Liver (tissue), 9 donors: ENCODE results near the gene DENND1C. TPM values are rescaled to one million over a fixed set of nuclear protein-coding genes. Genes with fewer than 3 reads are reported as not detected.

Experiments
- DNase-seq: peaks from one replicate; pipeline ENCODE4 v3.0.0-alpha.2; 2017; ENCODE audit warnings: low spot score
- H3K27ac ChIP-seq, 2 donors: one replicate each; pipeline ENCODE4 v1.7.0; 2013; ENCODE audit warnings: inconsistent platforms in 2 of 2, low read length in 2 of 2, control low read depth in 1 of 2, low read depth in 1 of 2, mild to moderate bottlenecking in 1 of 2
- H3K27me3 ChIP-seq, 4 donors: one replicate each; pipeline versions ENCODE4 v1.6.1 to v1.7.0; 2013; ENCODE audit warnings: low read length in 3 of 4, inconsistent platforms in 1 of 4, mild to moderate bottlenecking in 1 of 4, moderate library complexity in 1 of 4; ENCODE audit not compliant: control insufficient read depth in 4 of 4, insufficient read depth in 4 of 4
- H3K36me3 ChIP-seq, 4 donors: one replicate each; pipeline versions ENCODE4 v1.6.1 to v1.7.0; 2013; ENCODE audit warnings: low read length in 3 of 4, mild to moderate bottlenecking in 3 of 4, low read depth in 1 of 4, moderate library complexity in 1 of 4; ENCODE audit not compliant: control insufficient read depth in 4 of 4, insufficient read depth in 3 of 4
- H3K4me1 ChIP-seq, 4 donors: one replicate each; pipeline versions ENCODE4 v1.6.1 to v1.7.0; 2013; ENCODE audit warnings: low read length in 3 of 4, mild to moderate bottlenecking in 3 of 4, moderate library complexity in 1 of 4; ENCODE audit not compliant: control insufficient read depth in 4 of 4, insufficient read depth in 4 of 4
- H3K4me3 ChIP-seq, 3 donors: one replicate each; pipeline versions ENCODE4 v1.6.1 to v1.7.0; 2013; ENCODE audit warnings: low read length in 3 of 3, control low read depth in 1 of 3, low read depth in 1 of 3, mild to moderate bottlenecking in 1 of 3
- H3K9ac ChIP-seq, 2 donors: one replicate each; pipeline ENCODE4 v1.7.0; 2013; ENCODE audit warnings: low read length in 2 of 2, mild to moderate bottlenecking in 2 of 2, moderate library complexity in 2 of 2, control low read depth in 1 of 2, low read depth in 1 of 2
- H3K9me3 ChIP-seq, 4 donors: one replicate each; pipeline versions ENCODE4 v1.6.1 to v1.7.0; 2013; ENCODE audit warnings: low read length in 3 of 4; ENCODE audit not compliant: control insufficient read depth in 4 of 4
- ATF3 ChIP-seq: IDR thresholded peaks from 2 replicates; pipeline ENCODE4 v1.6.1; 2016; ENCODE audit warnings: antibody characterized with exemption
- EGR1 ChIP-seq, 2 donors: IDR thresholded peaks; 2 replicates each; pipeline ENCODE4 v1.6.1; 2016 to 2018; ENCODE audit warnings: antibody characterized with exemption in 2 of 2, low read depth in 2 of 2
- GABPA ChIP-seq, 2 donors: IDR thresholded peaks in 1 of 2; conservative IDR thresholded peaks in 1 of 2; 2 replicates each; pipeline ENCODE4 v1.6.1; 2016; ENCODE audit warnings: antibody characterized with exemption in 2 of 2, mild to moderate bottlenecking in 1 of 2, moderate library complexity in 1 of 2
- HNF4A ChIP-seq, 2 donors: conservative IDR thresholded peaks; 2 replicates each; pipeline ENCODE4 v1.6.1; 2016; ENCODE audit warnings: antibody characterized with exemption in 2 of 2, mild to moderate bottlenecking in 2 of 2
- HNF4G ChIP-seq: IDR thresholded peaks from 2 replicates; pipeline ENCODE4 v1.6.1; 2016; ENCODE audit warnings: antibody characterized with exemption
- JUND ChIP-seq, 2 donors: IDR thresholded peaks; 2 replicates each; pipeline ENCODE4 v1.6.1; 2016; ENCODE audit warnings: antibody characterized with exemption in 2 of 2
- NR2F2 ChIP-seq: IDR thresholded peaks from 2 replicates; pipeline ENCODE4 v1.6.1; 2016; ENCODE audit warnings: antibody characterized with exemption
- REST ChIP-seq: IDR thresholded peaks from 2 replicates; pipeline ENCODE4 v1.6.1; 2016; ENCODE audit warnings: antibody characterized with exemption, mild to moderate bottlenecking
- RXRA ChIP-seq, 2 donors: IDR thresholded peaks; 2 replicates each; pipeline ENCODE4 v1.6.1; 2017 to 2018; ENCODE audit warnings: antibody characterized with exemption in 2 of 2, mild to moderate bottlenecking in 1 of 2
- SP1 ChIP-seq: IDR thresholded peaks from 2 replicates; pipeline ENCODE4 v1.6.1; 2018; ENCODE audit warnings: antibody characterized with exemption, mild to moderate bottlenecking
- TAF1 ChIP-seq: conservative IDR thresholded peaks from 2 replicates; pipeline ENCODE4 v1.6.1; 2016; ENCODE audit warnings: antibody characterized with exemption, mild to moderate bottlenecking
- YY1 ChIP-seq: IDR thresholded peaks from 2 replicates; pipeline ENCODE4 v1.6.1; 2016; ENCODE audit warnings: antibody characterized with exemption, mild to moderate bottlenecking
- WGBS: extraction: QIAGEN DNeasy Blood & Tissue Kit; methylation state at CpG from one replicate; pipeline ENCODE4 v1.1.7; 2013; 5-methylcytosine and 5-hydroxymethylcytosine counted together
- polyA plus RNA-seq, 2 donors: library from polyadenylated mRNA; stranded (reverse) in 1 of 2; unstranded in 1 of 2; fragments of 200-250 nt in 1 of 2; fragments of >200 nt in 1 of 2; fragmentation: Nextera tagmentation in 1 of 2; extraction: Ambion mirVana in 1 of 2; gene quantifications; one replicate each; pipeline versions ENCODE4 v1.2.1 to v1.2.3, GENCODE V29; 2013 to 2015
- total RNA-seq, 2 donors: library from RNA; depleted of rRNA; stranded (reverse); fragments of >200 nt; gene quantifications; one replicate each; pipeline ENCODE4 v1.2.3, GENCODE V29; 2014
- TF ChIP-seq, protein P1 (sequence below): IDR thresholded peaks from 2 replicates; pipeline ENCODE4 v1.6.1; 2016; ENCODE audit warnings: antibody characterized with exemption
- TF ChIP-seq, protein P2 (sequence below): fragments of 150-350 bp; IDR thresholded peaks from 2 replicates; pipeline ENCODE4 v1.5.1; 2017; ENCODE audit warnings: improper control_type of control experiment, low read depth, low read length; ENCODE audit not compliant: missing input control
- TF ChIP-seq, protein P3 (sequence below): IDR thresholded peaks from 2 replicates; pipeline ENCODE4 v1.6.1; 2016; ENCODE audit warnings: antibody characterized with exemption
- donor health status: healthy.
- donor health status: healthy.
- donor health status: healthy.
- donor health status: healthy.
- donor health status: healthy.

DENND1C gene
- total and polyA plus RNA-seq, 4 donors, result 0.99 to 1.5 (median 1.2) TPM

- TF ChIP-seq REST (no peak), NR2F2 (no peak), SP1 (no peak), HNF4G (no peak), RXRA (IDR thresholded peaks at IDR 0.05) (no peak), EGR1 (IDR thresholded peaks at IDR 0.05; ENCODE audit: low read depth in 2 of 2) (no peak), GABPA (IDR thresholded peaks at IDR 0.05 in 1 of 2, conservative IDR thresholded peaks at IDR 0.05 in 1 of 2) (no peak), JUND (IDR thresholded peaks at IDR 0.05) (no peak), ATF3 (no peak), TAF1 (no peak)
- TF ChIP-seq, protein P1, sequence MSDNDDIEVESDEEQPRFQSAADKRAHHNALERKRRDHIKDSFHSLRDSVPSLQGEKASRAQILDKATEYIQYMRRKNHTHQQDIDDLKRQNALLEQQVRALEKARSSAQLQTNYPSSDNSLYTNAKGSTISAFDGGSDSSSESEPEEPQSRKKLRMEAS, result no peak
Measured at GRCh38 chr19:6439743-6440142, 41.8 kb downstream of the DENND1C start (continued).

DNA sequence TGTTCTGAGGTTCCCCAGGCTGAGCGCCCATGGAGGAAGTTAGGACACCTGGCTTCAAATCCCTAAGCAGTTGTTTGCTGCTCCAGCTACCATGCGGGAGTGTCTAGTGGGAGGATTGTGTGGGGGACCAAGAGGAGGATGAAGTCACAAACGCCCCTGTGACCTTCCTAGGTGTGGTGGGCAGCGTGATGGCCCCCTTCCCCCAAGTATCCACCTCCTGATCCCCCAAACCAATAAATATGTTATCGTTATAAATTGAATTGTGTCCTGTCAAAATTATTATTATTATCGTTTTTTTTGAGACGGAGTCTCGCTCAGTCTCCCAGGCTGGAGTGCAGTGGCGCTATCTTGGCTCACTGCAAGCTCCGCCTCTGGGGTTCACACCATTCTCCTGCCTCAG, 47.9 kb downstream of the DENND1C start, which contains the start of gene SLC25A41:
TSS of gene SLC25A41 (minus strand) at position 101 of the 400 bp plus-strand sequence. CDS start at position 31, 70 bp downstream.
- WGBS, result 94% methylated on average over 10 of the region's 10 CpGs
- Histone ChIP-seq H3K9ac (no peak within 1 kb of the TSS), H3K27ac (no peak within 1 kb of the TSS), H3K27me3 (no peaks in the 10 kb centered on the region), H3K4me1 (no peaks in the 10 kb centered on the region), H3K9me3 (no peaks in the 10 kb centered on the region), H3K36me3 (no peaks in the 10 kb centered on the region), H3K4me3 (no peak within 1 kb of the TSS)
- TF ChIP-seq, protein P2, sequence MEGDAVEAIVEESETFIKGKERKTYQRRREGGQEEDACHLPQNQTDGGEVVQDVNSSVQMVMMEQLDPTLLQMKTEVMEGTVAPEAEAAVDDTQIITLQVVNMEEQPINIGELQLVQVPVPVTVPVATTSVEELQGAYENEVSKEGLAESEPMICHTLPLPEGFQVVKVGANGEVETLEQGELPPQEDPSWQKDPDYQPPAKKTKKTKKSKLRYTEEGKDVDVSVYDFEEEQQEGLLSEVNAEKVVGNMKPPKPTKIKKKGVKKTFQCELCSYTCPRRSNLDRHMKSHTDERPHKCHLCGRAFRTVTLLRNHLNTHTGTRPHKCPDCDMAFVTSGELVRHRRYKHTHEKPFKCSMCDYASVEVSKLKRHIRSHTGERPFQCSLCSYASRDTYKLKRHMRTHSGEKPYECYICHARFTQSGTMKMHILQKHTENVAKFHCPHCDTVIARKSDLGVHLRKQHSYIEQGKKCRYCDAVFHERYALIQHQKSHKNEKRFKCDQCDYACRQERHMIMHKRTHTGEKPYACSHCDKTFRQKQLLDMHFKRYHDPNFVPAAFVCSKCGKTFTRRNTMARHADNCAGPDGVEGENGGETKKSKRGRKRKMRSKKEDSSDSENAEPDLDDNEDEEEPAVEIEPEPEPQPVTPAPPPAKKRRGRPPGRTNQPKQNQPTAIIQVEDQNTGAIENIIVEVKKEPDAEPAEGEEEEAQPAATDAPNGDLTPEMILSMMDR, result no peak
- TF ChIP-seq ATF3 (no peak), HNF4A (conservative IDR thresholded peaks at IDR 0.05) (no peak), SP1 (no peak), GABPA (IDR thresholded peaks at IDR 0.05 in 1 of 2, conservative IDR thresholded peaks at IDR 0.05 in 1 of 2) (no peak), REST (no peak), EGR1 (IDR thresholded peaks at IDR 0.05; ENCODE audit: low read depth in 2 of 2) (no peak), JUND (IDR thresholded peaks at IDR 0.05) (no peak), YY1 (no peak)
- TF ChIP-seq, protein P3, sequence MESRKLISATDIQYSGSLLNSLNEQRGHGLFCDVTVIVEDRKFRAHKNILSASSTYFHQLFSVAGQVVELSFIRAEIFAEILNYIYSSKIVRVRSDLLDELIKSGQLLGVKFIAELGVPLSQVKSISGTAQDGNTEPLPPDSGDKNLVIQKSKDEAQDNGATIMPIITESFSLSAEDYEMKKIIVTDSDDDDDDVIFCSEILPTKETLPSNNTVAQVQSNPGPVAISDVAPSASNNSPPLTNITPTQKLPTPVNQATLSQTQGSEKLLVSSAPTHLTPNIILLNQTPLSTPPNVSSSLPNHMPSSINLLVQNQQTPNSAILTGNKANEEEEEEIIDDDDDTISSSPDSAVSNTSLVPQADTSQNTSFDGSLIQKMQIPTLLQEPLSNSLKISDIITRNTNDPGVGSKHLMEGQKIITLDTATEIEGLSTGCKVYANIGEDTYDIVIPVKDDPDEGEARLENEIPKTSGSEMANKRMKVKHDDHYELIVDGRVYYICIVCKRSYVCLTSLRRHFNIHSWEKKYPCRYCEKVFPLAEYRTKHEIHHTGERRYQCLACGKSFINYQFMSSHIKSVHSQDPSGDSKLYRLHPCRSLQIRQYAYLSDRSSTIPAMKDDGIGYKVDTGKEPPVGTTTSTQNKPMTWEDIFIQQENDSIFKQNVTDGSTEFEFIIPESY, result no peak
- no peak for DNase-seq
